ENCODE measurements around the gene CYP2A7.

DNA sequence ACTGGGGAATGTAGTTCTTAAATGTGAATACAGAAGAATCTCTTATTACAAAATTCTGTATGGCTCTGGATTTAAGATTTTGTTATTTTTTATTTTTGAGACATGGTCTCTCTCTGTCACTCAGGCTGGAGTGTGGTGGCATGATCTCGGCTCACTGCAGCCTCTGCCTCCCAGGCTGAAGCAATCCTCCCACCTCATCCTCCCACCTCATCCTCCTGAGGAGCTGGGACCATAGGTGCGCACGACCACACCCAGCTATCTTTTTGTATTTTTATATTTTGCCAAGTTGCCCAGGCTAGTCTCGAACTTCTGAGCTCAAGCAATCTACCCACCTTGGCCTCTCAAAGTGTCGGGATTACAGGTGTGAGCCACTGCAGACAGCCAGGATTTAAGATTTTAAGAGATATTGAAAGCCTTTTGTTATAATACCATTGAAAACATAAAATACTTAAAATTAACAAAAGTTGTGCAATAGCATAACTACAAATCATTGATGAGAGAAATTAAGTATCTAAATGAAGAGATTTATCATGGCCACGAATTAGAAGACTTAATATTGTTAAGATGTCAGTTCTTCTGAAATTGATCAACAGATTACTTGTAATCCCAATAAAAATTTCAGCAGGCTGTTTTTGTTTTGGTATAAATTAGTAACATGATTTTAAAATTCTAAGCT, 45.1 kb downstream of the CYP2A7 start:
- TF ChIP-seq, protein P1, sequence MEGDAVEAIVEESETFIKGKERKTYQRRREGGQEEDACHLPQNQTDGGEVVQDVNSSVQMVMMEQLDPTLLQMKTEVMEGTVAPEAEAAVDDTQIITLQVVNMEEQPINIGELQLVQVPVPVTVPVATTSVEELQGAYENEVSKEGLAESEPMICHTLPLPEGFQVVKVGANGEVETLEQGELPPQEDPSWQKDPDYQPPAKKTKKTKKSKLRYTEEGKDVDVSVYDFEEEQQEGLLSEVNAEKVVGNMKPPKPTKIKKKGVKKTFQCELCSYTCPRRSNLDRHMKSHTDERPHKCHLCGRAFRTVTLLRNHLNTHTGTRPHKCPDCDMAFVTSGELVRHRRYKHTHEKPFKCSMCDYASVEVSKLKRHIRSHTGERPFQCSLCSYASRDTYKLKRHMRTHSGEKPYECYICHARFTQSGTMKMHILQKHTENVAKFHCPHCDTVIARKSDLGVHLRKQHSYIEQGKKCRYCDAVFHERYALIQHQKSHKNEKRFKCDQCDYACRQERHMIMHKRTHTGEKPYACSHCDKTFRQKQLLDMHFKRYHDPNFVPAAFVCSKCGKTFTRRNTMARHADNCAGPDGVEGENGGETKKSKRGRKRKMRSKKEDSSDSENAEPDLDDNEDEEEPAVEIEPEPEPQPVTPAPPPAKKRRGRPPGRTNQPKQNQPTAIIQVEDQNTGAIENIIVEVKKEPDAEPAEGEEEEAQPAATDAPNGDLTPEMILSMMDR (IDR thresholded peaks at IDR 0.05; ENCODE audit: insufficient read depth, low read length, poor library complexity, severe bottlenecking) = no peak
- TF ChIP-seq EZH2phosphoT487 (conservative IDR thresholded peaks at IDR 0.05; ENCODE audit: low read length) = no peak

Measured in SU-DHL-6 (cell line).